ENCODE results near the gene KCNJ16. TPM values are rescaled to one million over a fixed set of nuclear protein-coding genes. Genes with fewer than 3 reads are reported as not detected.
A peak's percentile ranks its signal among the peaks of the same experiment; 100 is the strongest.

The KCNJ16 gene
- total RNA-seq, 1 experiment from 2014 or later: not detected

DNA sequence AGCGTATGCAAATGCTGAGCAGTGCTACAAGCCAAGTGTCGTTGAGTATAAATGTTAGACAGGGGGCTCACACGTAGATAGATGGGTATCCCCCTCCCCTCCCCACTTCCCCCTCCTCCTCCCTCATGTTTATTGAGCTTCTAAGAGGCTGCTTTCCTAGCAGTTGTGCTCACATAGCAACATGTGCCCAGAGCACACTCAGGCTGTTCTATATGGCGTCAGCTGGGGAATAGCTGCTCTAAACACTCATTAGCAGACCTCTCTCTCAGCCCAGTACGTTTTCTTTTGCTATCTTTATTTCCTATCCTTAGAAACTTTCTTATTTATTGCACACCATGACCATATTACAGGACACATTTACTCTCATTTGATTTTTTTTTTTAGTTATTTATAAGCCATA, 96.1 kb downstream of the KCNJ16 start:
- in situ Hi-C loops (cut with HindIII; ENCODE audit: low pct_unique_long_range_greater_than_20kb, low sequenced_read_pairs) (no loop called here), intact Hi-C loops (cut with micrococcal nuclease; ENCODE audit: unreplicated experiment) (loop anchor here (10.0 kb wide), 1 partner anchor 384 kb away; no protein-coding TSS in a partner anchor)
- ATAC-seq (no peak), DNase-seq (ENCODE audit: low read depth, low spot score) (no peak)
- no peaks in the 10 kb centered on the region for H3K9me3 ChIP-seq (ENCODE audit: control insufficient read depth, insufficient read depth, low read depth, low read length)
- no TSS peak for BruUV-seq (replicated peaks)
- no peak overlapping the region for H3K27ac ChIP-seq (ENCODE audit: low read length)
- H3K4me3 ChIP-seq (ENCODE audit: low read depth in 2 of 2, low read length in 2 of 2): peak overlapping the region in 1 of 2 experiments; percentile 67; a peak in 2 of 4 replicates
- TF ChIP-seq TCF7L2 (IDR thresholded peaks at IDR 0.05; ENCODE audit: low read depth, low read length) (no peak), SIN3A (IDR thresholded peaks at IDR 0.05; ENCODE audit: borderline replicate concordance, insufficient read depth, low read depth, low read length) (no peak), POLR2AphosphoS5 (IDR thresholded peaks at IDR 0.05; ENCODE audit: low read depth, low read length) (no peak)
- TF ChIP-seq, protein P1, sequence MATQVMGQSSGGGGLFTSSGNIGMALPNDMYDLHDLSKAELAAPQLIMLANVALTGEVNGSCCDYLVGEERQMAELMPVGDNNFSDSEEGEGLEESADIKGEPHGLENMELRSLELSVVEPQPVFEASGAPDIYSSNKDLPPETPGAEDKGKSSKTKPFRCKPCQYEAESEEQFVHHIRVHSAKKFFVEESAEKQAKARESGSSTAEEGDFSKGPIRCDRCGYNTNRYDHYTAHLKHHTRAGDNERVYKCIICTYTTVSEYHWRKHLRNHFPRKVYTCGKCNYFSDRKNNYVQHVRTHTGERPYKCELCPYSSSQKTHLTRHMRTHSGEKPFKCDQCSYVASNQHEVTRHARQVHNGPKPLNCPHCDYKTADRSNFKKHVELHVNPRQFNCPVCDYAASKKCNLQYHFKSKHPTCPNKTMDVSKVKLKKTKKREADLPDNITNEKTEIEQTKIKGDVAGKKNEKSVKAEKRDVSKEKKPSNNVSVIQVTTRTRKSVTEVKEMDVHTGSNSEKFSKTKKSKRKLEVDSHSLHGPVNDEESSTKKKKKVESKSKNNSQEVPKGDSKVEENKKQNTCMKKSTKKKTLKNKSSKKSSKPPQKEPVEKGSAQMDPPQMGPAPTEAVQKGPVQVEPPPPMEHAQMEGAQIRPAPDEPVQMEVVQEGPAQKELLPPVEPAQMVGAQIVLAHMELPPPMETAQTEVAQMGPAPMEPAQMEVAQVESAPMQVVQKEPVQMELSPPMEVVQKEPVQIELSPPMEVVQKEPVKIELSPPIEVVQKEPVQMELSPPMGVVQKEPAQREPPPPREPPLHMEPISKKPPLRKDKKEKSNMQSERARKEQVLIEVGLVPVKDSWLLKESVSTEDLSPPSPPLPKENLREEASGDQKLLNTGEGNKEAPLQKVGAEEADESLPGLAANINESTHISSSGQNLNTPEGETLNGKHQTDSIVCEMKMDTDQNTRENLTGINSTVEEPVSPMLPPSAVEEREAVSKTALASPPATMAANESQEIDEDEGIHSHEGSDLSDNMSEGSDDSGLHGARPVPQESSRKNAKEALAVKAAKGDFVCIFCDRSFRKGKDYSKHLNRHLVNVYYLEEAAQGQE (IDR thresholded peaks at IDR 0.05; ENCODE audit: insufficient read depth in 1 of 2, low read depth in 2 of 2, low read length in 1 of 2): no peak
- TF ChIP-seq, protein P2, sequence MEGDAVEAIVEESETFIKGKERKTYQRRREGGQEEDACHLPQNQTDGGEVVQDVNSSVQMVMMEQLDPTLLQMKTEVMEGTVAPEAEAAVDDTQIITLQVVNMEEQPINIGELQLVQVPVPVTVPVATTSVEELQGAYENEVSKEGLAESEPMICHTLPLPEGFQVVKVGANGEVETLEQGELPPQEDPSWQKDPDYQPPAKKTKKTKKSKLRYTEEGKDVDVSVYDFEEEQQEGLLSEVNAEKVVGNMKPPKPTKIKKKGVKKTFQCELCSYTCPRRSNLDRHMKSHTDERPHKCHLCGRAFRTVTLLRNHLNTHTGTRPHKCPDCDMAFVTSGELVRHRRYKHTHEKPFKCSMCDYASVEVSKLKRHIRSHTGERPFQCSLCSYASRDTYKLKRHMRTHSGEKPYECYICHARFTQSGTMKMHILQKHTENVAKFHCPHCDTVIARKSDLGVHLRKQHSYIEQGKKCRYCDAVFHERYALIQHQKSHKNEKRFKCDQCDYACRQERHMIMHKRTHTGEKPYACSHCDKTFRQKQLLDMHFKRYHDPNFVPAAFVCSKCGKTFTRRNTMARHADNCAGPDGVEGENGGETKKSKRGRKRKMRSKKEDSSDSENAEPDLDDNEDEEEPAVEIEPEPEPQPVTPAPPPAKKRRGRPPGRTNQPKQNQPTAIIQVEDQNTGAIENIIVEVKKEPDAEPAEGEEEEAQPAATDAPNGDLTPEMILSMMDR (IDR thresholded peaks at IDR 0.05): no peak
- H3K36me3 ChIP-seq (ENCODE audit: control insufficient read depth, insufficient read depth, low read length): no peaks in the 10 kb centered on the region
- peaks cover 12% of the 10 kb centered on the region for H3K4me1 ChIP-seq (ENCODE audit: control insufficient read depth, insufficient read depth, low read length)
- peaks cover 32% of the 10 kb centered on the region for H3K27me3 ChIP-seq (ENCODE audit: control insufficient read depth, insufficient read depth, low read length)
- CTCF ChIA-PET: interaction anchor here (0.7 kb wide), 1 partner anchor 83 kb away, joined by 4 read pairs; no protein-coding TSS in a partner anchor
- POLR2A ChIA-PET: interaction anchor here (0.5 kb wide), 1 partner anchor 429 kb away, joined by 3 read pairs; no protein-coding TSS in a partner anchor

DNA sequence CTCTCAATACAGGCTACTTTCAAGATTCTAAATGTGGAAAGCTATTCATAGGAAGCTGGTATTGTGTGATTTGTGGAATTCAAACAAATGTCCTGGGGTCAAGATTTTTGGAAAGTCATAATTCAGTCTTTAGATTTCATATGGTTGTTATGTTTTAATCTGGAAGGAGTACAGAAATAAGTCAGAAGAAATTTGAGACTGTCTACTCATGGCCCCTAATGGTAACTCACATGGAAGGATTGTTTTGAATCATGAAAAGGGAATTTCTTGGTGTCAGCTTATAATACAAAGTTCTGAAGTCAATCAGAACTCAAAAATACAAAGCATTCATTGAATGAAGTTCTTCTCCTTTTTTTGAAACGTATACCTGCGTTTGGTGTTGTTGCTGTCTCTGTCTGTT, 97.4 kb downstream of the KCNJ16 start:
- CTCF ChIA-PET: no interaction called here
- Histone ChIP-seq H3K27ac (ENCODE audit: low read length) (no peak overlapping the region), H3K27me3 (ENCODE audit: control insufficient read depth, insufficient read depth, low read length) (peaks cover 27% of the 10 kb centered on the region), H3K36me3 (ENCODE audit: control insufficient read depth, insufficient read depth, low read length) (no peaks in the 10 kb centered on the region), H3K4me3 (ENCODE audit: low read depth in 2 of 2, low read length in 2 of 2) (no peak overlapping the region), H3K4me1 (ENCODE audit: control insufficient read depth, insufficient read depth, low read length) (peaks cover 10% of the 10 kb centered on the region), H3K9me3 (ENCODE audit: control insufficient read depth, insufficient read depth, low read depth, low read length) (no peaks in the 10 kb centered on the region)
- ATAC-seq: no peak
- in situ Hi-C loops (cut with HindIII; ENCODE audit: low pct_unique_long_range_greater_than_20kb, low sequenced_read_pairs): no loop called here
- intact Hi-C loops (cut with micrococcal nuclease; ENCODE audit: unreplicated experiment): loop anchor here (10.0 kb wide), 1 partner anchor 382 kb away; no protein-coding TSS in a partner anchor
- BruUV-seq (replicated peaks): no TSS peak
- TF ChIP-seq SIN3A (IDR thresholded peaks at IDR 0.05; ENCODE audit: borderline replicate concordance, insufficient read depth, low read depth, low read length): no peak
- no peak for TF ChIP-seq POLR2AphosphoS5 (IDR thresholded peaks at IDR 0.05; ENCODE audit: low read depth, low read length)
- TF ChIP-seq, protein P2 (IDR thresholded peaks at IDR 0.05): no peak
- no peak for TF ChIP-seq TCF7L2 (IDR thresholded peaks at IDR 0.05; ENCODE audit: low read depth, low read length)
- TF ChIP-seq, protein P1 (IDR thresholded peaks at IDR 0.05; ENCODE audit: insufficient read depth in 1 of 2, low read depth in 2 of 2, low read length in 1 of 2): no peak
- POLR2A ChIA-PET: no interaction called here
- DNase-seq (ENCODE audit: low read depth, low spot score): no peak
